Limb (tissue), 2 donors: Measurements from ENCODE around the gene ARGLU1.

Experiments
- DNase-seq, 2 donors: peaks; one replicate each; pipeline ENCODE4 v3.0.0-alpha.2; 2016; ENCODE audit errors: extremely low spot score in 2 of 2

The ARGLU1 gene

DNA sequence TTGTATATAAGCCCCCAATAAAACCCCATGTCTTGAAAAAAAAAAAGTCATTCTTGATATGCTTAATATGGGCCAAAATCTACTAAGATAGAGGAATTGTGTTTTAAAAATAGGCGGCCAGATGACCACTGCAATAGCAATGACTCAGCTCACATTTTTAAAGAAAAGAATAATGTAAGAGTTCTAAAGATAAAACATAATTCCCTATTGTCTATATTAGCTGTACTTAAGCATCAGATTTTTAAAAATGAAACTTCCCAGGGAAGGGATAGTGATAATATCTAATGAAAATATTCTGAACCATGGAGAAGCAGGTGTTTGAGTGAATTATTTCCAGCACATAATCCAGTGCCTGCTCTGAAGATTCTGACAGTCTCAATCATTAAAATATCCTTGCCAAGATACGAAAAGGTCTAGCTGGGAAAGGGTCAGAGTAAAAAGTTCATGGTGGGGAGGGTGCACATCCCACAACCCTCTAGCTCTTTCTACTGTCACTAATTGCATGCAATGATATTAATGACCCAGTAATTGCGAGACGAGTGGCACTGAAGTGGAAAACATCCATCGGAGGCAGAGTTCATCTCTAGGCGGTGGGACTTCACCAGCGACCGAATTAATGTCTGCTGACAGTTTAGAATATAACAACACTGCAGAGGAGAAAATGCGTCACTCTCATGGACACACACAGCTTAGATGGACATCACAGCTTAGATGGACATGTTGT is 64.0 kb downstream of the ARGLU1 start:
- DNase-seq: no peak

DNA sequence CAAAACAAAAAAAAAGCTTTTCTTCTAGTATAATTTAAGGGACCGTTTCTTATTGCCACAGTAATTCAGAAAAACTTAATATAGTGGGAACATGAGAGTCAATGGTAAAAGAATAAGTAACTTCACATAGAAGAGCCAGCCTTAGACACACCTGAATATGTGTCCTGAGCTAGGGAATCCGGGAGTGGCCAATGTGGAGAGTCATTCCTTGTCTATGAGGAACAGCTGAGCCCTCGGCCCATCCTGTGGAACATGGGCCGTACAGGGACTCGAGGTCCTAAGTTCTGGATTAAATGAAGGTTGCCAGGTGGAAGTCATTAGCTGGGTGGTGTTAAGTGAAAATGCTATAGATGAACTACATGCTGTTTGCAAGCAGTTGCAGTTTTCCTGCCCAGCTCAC is 64.7 kb downstream of the ARGLU1 start:
- DNase-seq: no peak

DNA sequence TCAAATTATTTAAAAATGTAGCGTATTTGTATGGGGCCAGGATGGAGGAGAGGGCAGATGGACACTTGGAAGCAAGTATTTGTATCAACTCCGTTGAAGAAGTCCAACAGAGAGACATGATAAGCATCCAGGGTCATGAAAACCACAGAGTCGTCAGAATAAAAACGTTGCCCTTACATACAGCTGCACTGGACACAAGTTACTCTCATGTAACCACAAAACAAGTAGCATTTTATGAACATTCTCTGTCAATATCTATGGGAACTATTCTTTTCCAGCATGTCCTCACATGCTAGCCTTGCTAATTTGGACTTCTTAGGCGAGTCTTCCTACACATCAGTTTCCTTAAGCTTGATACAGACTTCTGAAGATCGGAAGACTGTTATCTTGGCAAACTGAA is 67.5 kb downstream of the ARGLU1 start:
- no peak for DNase-seq

DNA sequence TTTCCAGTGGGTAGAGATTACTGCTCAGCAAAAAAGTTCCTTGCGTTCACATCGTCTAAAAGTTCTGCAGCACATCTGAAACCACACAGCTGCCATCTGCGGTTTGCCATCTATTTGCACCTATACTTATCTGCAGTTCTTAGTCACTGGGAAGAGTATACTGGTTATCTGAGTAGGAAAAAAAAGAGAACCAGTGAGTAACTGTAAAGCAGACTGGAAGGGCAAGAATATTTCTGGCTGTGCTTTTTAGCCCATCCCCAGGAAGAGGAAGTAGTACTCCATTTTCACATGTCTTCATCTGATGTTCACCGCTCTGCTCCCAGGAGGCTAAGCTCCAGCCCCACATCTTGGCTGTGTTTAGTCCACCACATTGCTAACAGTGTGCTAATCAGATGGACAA is 68.0 kb downstream of the ARGLU1 start:
- no peak for DNase-seq

- DNase-seq: no peak
These were observed 68.8 kb downstream of the ARGLU1 start for GRCh38 chr13:106499113-106499512.

GRCh38 chr13:106498571-106498970 is 69.4 kb downstream of the ARGLU1 start:
- DNase-seq: no peak

- DNase-seq: no peak
These were observed 69.8 kb downstream of the ARGLU1 start for GRCh38 chr13:106498158-106498557.

GRCh38 chr13:106497079-106497478 is 70.9 kb downstream of the ARGLU1 start:
- no peak for DNase-seq

DNA sequence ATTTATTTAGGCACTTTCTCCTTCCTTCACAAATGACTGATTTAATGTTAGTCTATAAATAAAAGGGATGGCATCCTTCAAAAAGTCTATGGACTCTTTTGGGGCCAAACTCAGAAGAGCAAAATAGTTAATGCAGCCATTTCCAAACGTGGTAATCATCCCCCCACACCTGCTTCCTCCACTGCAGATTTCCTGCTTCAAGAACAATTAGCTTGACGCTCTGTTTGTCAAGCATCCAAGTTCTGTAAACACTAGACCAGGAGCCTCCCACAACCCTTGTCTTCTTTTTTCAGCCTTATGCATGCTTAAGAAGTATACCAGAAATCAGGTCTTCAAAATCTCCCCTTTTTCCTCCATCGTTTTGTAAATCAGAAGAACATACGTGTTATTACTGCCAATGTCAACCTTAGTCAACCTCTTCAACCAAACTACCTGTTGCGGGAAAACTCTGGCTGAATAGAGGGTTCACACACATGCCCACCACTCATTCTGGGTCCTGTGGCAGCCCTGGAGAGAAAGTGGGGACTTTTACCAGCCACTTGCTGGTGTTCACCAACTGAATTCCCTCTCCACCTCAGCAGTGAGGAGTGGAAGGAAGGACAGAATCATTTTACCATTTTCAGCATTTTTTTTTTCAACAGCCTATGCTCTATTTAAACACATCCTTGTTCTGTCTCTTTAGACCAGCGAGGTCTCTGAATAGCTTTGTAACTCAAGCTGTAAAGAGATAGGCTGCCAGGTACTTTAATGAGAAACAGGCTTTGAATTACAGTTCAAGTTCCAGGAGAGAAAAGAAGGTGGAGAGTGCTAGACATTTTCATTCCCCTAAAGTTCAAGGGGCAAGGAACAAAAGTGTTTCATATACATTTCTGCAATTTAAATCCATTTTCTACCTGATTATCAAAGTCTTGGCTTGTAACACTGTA is 71.6 kb downstream of the ARGLU1 start:
- DNase-seq: no peak

GRCh38 chr13:106494936-106495335 is 73.0 kb downstream of the ARGLU1 start:
- DNase-seq: no peak

- DNase-seq: no peak
These were observed 73.4 kb downstream of the ARGLU1 start for GRCh38 chr13:106494506-106494905.

DNA sequence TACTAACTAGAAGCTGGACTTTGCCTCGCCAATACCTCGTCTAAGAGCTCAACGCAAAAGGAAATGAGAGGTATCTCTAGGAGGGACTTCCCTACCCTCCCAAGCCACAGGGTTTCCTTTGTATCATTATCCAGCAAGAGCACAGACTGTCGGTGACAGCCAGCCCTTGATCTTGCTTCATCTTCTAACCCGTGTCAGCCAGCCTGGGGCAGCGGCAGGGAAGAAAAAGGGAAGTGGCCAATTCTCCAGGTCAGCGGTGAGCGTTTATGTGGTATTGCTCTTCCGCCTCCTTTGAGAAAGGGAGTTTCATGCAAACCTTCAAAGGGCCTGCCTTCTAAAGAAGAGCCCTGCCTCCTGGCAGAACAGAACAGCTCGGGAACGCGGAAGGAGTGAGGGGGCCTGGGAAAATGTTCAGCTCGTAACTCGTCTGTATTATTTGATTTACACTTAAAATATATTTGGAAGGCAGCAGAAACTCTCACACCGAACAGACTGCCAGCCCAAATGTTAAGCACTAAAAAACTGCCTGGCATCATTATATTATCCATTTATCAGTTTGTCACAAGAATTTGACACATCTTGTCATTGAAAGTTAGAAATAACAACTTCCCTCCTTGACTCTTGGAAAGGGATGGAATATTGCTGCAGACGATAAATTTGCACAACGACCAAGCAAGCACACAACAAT is 74.3 kb downstream of the ARGLU1 start:
- no peak for DNase-seq

DNA sequence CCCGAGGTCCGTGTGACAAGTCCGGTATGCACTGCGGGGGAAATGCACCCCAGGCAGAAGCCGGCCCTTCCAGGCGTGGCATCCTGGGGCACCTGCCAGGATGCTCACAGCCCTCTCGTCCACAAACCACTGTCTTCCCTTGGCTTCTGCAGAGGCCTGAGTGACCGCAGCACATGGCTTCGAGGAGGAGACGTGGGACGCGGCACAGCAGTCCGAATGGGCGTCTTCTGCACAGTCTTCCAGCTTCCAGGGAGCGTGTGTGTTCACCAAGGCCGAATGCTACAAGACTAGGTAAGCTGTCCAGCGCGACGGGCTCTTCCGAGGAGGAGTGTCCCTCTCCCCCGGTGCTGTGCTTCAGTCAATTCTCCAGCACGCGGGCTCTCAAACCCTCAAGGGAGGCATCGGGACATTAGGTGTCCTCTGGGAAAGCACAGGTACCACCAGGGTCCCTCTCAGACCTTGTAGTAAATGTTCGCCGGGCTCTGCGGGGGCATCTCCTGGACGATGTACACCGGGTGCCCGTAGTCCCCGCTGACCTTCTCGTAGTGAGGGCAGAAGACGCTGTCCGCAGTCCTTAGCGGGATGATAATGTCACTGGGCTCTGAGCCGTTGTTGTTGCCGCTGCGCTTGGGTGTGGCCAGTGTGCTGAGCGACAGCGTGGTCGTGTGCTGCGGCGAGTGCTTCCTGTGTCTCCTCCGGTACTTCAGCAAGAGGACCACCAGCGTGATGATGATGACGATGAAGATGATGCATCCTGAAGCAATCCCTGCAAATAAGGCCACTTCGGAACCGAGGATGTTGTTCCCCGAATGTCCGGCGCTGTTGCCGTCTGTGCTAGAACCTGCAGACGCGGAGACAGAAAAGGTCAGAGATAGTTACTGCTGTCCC is 75.1 kb downstream of the ARGLU1 start:
- no peak for DNase-seq

GRCh38 chr13:106491928-106492587 is 75.9 kb downstream of the ARGLU1 start:
- DNase-seq: no peak
